Measurements from ENCODE around the gene OR52B2. TPM values are rescaled to one million over a fixed set of nuclear protein-coding genes. Genes with fewer than 3 reads are reported as not detected.

The OR52B2 gene
- polyA plus RNA-seq, 1 experiment: not detected

GRCh38 chr11:6197466-6198200 is 27.5 kb upstream of the OR52B2 start:
- POLR2A ChIA-PET: no interaction called here
- no peak overlapping the region for H3K4me3 ChIP-seq (ENCODE audit: low read depth, low read length)
- no peak for DNase-seq (ENCODE audit: low read depth)
- H3K27me3 ChIP-seq (ENCODE audit: control insufficient read depth, insufficient read depth, low read length): no peaks in the 10 kb centered on the region
- H3K36me3 ChIP-seq (ENCODE audit: control insufficient read depth, insufficient read depth, low read length): no peaks in the 10 kb centered on the region
- no peak for TF ChIP-seq CTCF (IDR thresholded peaks at IDR 0.05; ENCODE audit: insufficient read depth, low read depth, low read length)
- CTCF ChIA-PET: interaction anchor here (0.6 to 0.9 kb wide), 2 partner anchors 560 to 1789 kb away, joined by 3 read pairs; partner anchors contain the start of gene EIF3F

DNA sequence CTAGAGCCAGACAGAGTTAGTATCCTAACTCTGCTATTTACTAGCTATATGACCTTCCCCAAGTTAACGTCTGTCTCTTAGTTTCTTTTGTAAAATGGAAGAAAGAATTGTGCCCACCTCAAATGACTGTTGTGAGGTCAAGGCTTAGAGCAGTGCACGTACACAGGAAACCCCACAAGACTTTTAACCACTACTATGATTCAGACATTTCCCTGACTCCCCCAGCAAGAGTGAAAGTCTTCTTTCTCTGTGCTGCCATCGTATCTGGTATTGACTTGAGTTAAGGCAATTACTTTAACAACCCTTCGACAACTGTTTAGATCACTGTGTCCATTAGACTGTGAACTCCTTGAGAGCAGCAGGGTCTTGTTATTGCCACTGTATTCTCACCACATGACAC is 26.3 kb upstream of the OR52B2 start:
- Histone ChIP-seq H3K27me3 (ENCODE audit: control insufficient read depth, insufficient read depth, low read length) (no peaks in the 10 kb centered on the region), H3K4me3 (ENCODE audit: low read depth, low read length) (no peak overlapping the region), H3K36me3 (ENCODE audit: control insufficient read depth, insufficient read depth, low read length) (no peaks in the 10 kb centered on the region)
- CTCF ChIA-PET: no interaction called here
- TF ChIP-seq CTCF (IDR thresholded peaks at IDR 0.05; ENCODE audit: insufficient read depth, low read depth, low read length): no peak
- no peak for DNase-seq (ENCODE audit: low read depth)
- POLR2A ChIA-PET: interaction anchor here (0.5 kb wide), 1 partner anchor 102 kb away, joined by 4 read pairs; no protein-coding TSS in a partner anchor

GRCh38 chr11:6194065-6194581 is 24.0 kb upstream of the OR52B2 start:
- Histone ChIP-seq H3K27me3 (ENCODE audit: control insufficient read depth, insufficient read depth, low read length) (no peaks in the 10 kb centered on the region), H3K4me3 (ENCODE audit: low read depth, low read length) (no peak overlapping the region), H3K36me3 (ENCODE audit: control insufficient read depth, insufficient read depth, low read length) (no peaks in the 10 kb centered on the region)
- CTCF ChIA-PET: no interaction called here
- POLR2A ChIA-PET: no interaction called here
- no peak for TF ChIP-seq CTCF (IDR thresholded peaks at IDR 0.05; ENCODE audit: insufficient read depth, low read depth, low read length)
- no peak for DNase-seq (ENCODE audit: low read depth)

DNA sequence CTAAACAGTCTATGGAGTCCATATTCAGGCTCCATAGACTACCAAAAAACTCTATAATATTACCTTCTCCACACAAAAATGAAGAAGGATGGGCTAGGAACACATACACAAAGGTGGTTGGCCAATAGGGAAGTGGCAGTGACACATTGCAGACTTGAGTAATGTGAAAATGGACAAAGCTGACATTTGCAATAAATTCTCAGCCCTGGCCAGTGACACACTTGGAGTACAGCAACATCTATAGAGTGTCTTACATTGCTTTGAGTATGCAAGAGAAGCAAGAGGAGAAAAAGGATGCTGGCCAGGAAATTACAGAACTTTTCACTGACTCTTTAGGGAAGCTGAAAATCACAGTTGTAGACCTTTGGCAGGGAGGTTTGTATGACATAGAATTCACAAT is 21.6 kb upstream of the OR52B2 start:
- POLR2A ChIA-PET: no interaction called here

DNA sequence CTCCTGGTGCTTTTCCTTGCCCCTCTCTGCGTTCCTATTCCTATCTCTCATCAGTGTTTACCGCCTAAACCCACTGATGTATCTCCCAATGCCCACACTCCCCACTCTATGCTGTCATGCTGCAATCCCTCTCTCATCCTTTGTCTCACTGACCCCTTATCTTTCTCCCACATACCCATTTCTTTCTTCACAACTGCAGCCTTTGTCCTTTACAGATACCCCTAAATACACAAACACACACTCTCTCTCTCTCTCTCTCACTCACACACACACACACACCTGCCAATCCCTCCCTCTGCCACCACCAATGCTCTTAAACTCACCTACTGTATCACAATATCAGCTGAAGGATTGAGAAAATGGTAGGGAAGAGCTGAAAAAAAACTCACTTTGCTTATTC is 5.3 kb upstream of the OR52B2 start:
- Histone ChIP-seq H3K36me3 (ENCODE audit: control insufficient read depth, insufficient read depth, low read length) (no peaks in the 10 kb centered on the region), H3K4me3 (ENCODE audit: low read depth, low read length) (no peak overlapping the region), H3K27me3 (ENCODE audit: control insufficient read depth, insufficient read depth, low read length) (no peaks in the 10 kb centered on the region)
- TF ChIP-seq CTCF (IDR thresholded peaks at IDR 0.05; ENCODE audit: insufficient read depth, low read depth, low read length): no peak
- CTCF ChIA-PET: no interaction called here
- no peak for DNase-seq (ENCODE audit: low read depth)
- POLR2A ChIA-PET: no interaction called here

More for the DNA sequence above, 21.6 kb upstream of the OR52B2 start:
- no peak for DNase-seq (ENCODE audit: low read depth)
- H3K27me3 ChIP-seq (ENCODE audit: control insufficient read depth, insufficient read depth, low read length): no peaks in the 10 kb centered on the region
- no peaks in the 10 kb centered on the region for H3K36me3 ChIP-seq (ENCODE audit: control insufficient read depth, insufficient read depth, low read length)
- TF ChIP-seq CTCF (IDR thresholded peaks at IDR 0.05; ENCODE audit: insufficient read depth, low read depth, low read length): no peak
- no peak overlapping the region for H3K4me3 ChIP-seq (ENCODE audit: low read depth, low read length)
- CTCF ChIA-PET: no interaction called here
